ENCODE data around the gene PXDC1. TPM values are rescaled to one million over a fixed set of nuclear protein-coding genes. Genes with fewer than 3 reads are reported as not detected.

The PXDC1 gene
- total RNA-seq, 1 experiment from 2014 or later: 6.3 TPM

- TF ChIP-seq CBX3 (IDR thresholded peaks at IDR 0.05; ENCODE audit: low read depth) (no peak), ELF1 (IDR thresholded peaks at IDR 0.05; ENCODE audit: borderline replicate concordance, low read depth) (no peak)
These were observed 3.1 kb downstream of the PXDC1 start (continued) for GRCh38 chr6:3748208-3749066.

- H3K27ac ChIP-seq (ENCODE audit: low read depth, low read length): no peak overlapping the region
- no peaks in the 10 kb centered on the region for H3K36me3 ChIP-seq (ENCODE audit: control insufficient read depth in 1 of 2, insufficient read depth in 2 of 2, low read length in 2 of 2)
- no peak for DNase-seq (ENCODE audit: low read depth, low spot score)
- peaks cover 11% of the 10 kb centered on the region; the same call in 1 of the 2 replicates for H3K79me2 ChIP-seq (ENCODE audit: insufficient read depth, low read length)
- H3K9ac ChIP-seq (ENCODE audit: low read length): no peak overlapping the region
- H3K4me1 ChIP-seq (ENCODE audit: control insufficient read depth in 1 of 2, insufficient read depth in 2 of 2, low read length in 2 of 2): peaks cover 9 to 51% of the 10 kb centered on the region in 2 experiments; a peak in 3 of 4 replicates
- H3K4me3 ChIP-seq (replicated peaks in 1 of 2; ENCODE audit: low read depth in 1 of 2, low read length in 2 of 2): no peak overlapping the region
- no TSS peak for BruUV-seq (replicated peaks)
- ATAC-seq: no peak
- no peak overlapping the region for H2AFZ ChIP-seq (ENCODE audit: low read depth, low read length, poor library complexity, severe bottlenecking)
- no peaks in the 10 kb centered on the region for H4K20me1 ChIP-seq (ENCODE audit: insufficient read depth)
- RAD21 ChIA-PET (ENCODE audit: low non-redundant PET in 1 of 2, low total read pairs in 2 of 2, uncharacterized antibody in 2 of 2, unreplicated experiment in 2 of 2): no interaction called here
- H3K9me2 ChIP-seq (ENCODE audit: insufficient read depth): no peaks in the 10 kb centered on the region
- no peaks in the 10 kb centered on the region for H3K27me3 ChIP-seq (ENCODE audit: insufficient read depth, low read length)
- no peaks in the 10 kb centered on the region for H3K9me3 ChIP-seq (ENCODE audit: control insufficient read depth in 1 of 2, insufficient read depth in 1 of 2, low read depth in 1 of 2, low read length in 2 of 2)
- CTCF ChIA-PET: no interaction called here
- H3K4me2 ChIP-seq (ENCODE audit: low read length): no peak overlapping the region
- intact Hi-C loops (cut with micrococcal nuclease): loop anchor here (10.0 kb wide), 1 partner anchor 468 kb away; no protein-coding TSS in a partner anchor
- POLR2A ChIA-PET: no interaction called here
- no peak for TF ChIP-seq SP1 (IDR thresholded peaks at IDR 0.05; ENCODE audit: low read depth)
- TF ChIP-seq TCF7L2 (IDR thresholded peaks at IDR 0.05; ENCODE audit: borderline replicate concordance, extremely low read depth, insufficient read depth, insufficient read length): no peak
- no peak for TF ChIP-seq SRF (IDR thresholded peaks at IDR 0.05; ENCODE audit: low read depth)
- TF ChIP-seq POLR2AphosphoS5 (IDR thresholded peaks at IDR 0.05; ENCODE audit: low read depth, low read length): no peak
- TF ChIP-seq ATF3 (IDR thresholded peaks at IDR 0.05): no peak
- TF ChIP-seq ELF1 (IDR thresholded peaks at IDR 0.05; ENCODE audit: borderline replicate concordance, low read depth): no peak
- no peak for TF ChIP-seq ZNF274 (IDR thresholded peaks at IDR 0.05; ENCODE audit: low read depth, low read length)
- no peak for TF ChIP-seq CTCF (IDR thresholded peaks at IDR 0.05 in 2 of 3, conservative IDR thresholded peaks at IDR 0.05 in 1 of 3; ENCODE audit: borderline replicate concordance in 1 of 3, insufficient read depth in 1 of 3, low read depth in 2 of 3, low read length in 2 of 3)
- no peak for TF ChIP-seq EZH2 (IDR thresholded peaks at IDR 0.05)
- TF ChIP-seq EZH2phosphoT487 (IDR thresholded peaks at IDR 0.05; ENCODE audit: borderline replicate concordance): no peak
These were observed 4.3 kb downstream of the PXDC1 start for GRCh38 chr6:3747100-3747737.
